ENCODE results near the gene CDADC1.

The CDADC1 gene

GRCh38 chr13:49302817-49303216 is 55.1 kb downstream of the CDADC1 start:
- Histone ChIP-seq H3K27ac (ENCODE audit: low read depth, low read length) (no peak overlapping the region), H3K9ac (ENCODE audit: low read length) (no peak overlapping the region), H2AFZ (ENCODE audit: low read depth, low read length, severe bottlenecking) (no peak overlapping the region)

DNA sequence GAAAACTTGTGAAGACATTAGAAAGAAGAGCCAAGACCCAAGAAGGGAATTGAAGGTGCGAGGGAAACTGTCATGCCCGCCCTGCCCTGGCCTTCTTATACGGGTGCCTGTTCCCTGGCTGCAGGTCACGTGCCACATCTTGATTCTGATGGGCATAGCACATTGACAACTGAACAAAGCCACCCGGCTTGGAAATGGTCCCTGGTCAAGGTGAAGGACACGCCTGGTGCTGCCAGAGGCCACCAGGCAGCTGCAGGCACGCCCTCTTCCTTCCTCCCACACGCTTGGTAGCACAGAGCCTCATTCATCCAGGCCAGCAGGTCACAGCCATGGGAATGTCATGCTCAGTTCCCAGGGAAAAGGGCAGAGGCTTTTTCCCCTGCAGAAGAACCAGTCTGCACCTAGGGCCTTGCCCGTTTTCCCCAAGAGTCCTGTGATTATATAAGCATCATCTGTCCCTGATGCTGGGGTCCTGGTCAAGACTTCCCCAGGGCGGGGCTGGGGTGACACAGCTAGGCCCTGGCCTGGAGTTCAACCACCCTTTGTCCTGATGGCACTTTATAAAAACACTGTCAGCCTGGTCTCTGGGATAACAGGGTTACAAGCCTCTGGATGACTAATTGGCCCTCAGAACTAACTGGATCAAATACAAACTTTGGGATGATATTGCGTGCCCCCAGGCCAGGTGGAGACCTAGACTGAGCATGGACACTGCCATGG is 56.0 kb downstream of the CDADC1 start:
- H3K4me2 ChIP-seq (ENCODE audit: low read depth, low read length, poor library complexity, severe bottlenecking): no peak overlapping the region
- H3K9me2 ChIP-seq (replicated peaks; ENCODE audit: insufficient read depth, low read length): no peaks in the 10 kb centered on the region
- no peaks in the 10 kb centered on the region for H3F3A ChIP-seq (ENCODE audit: insufficient read depth)
- H2AFZ ChIP-seq (ENCODE audit: low read depth, low read length, severe bottlenecking): no peak overlapping the region
- no peaks in the 10 kb centered on the region for H3K27me3 ChIP-seq (ENCODE audit: low read length)
- H3K79me2 ChIP-seq (ENCODE audit: insufficient read depth, low read length): no peaks in the 10 kb centered on the region
- no peak overlapping the region for H3K27ac ChIP-seq (ENCODE audit: low read depth, low read length)
- H3K9ac ChIP-seq (ENCODE audit: low read length): no peak overlapping the region
- H4K20me1 ChIP-seq (ENCODE audit: low read depth, low read length): no peaks in the 10 kb centered on the region
- H3K4me3 ChIP-seq (ENCODE audit: insufficient read depth, low read length, poor library complexity, severe bottlenecking): no peak overlapping the region
- TF ChIP-seq, protein P1, sequence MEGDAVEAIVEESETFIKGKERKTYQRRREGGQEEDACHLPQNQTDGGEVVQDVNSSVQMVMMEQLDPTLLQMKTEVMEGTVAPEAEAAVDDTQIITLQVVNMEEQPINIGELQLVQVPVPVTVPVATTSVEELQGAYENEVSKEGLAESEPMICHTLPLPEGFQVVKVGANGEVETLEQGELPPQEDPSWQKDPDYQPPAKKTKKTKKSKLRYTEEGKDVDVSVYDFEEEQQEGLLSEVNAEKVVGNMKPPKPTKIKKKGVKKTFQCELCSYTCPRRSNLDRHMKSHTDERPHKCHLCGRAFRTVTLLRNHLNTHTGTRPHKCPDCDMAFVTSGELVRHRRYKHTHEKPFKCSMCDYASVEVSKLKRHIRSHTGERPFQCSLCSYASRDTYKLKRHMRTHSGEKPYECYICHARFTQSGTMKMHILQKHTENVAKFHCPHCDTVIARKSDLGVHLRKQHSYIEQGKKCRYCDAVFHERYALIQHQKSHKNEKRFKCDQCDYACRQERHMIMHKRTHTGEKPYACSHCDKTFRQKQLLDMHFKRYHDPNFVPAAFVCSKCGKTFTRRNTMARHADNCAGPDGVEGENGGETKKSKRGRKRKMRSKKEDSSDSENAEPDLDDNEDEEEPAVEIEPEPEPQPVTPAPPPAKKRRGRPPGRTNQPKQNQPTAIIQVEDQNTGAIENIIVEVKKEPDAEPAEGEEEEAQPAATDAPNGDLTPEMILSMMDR (IDR thresholded peaks at IDR 0.05; ENCODE audit: insufficient read depth, low read length, poor library complexity, severe bottlenecking): no peak
- TF ChIP-seq EZH2phosphoT487 (conservative IDR thresholded peaks at IDR 0.05; ENCODE audit: low read length): no peak
- no peaks in the 10 kb centered on the region for H3K9me3 ChIP-seq (ENCODE audit: insufficient read depth, low read length)
- H3K36me3 ChIP-seq (ENCODE audit: low read length): no peaks in the 10 kb centered on the region

More at GRCh38 chr13:49302817-49303216, 55.1 kb downstream of the CDADC1 start:
- no peaks in the 10 kb centered on the region for H3K9me3 ChIP-seq (ENCODE audit: insufficient read depth, low read length)
- H3K9me2 ChIP-seq (replicated peaks; ENCODE audit: insufficient read depth, low read length): no peaks in the 10 kb centered on the region
- TF ChIP-seq EZH2phosphoT487 (conservative IDR thresholded peaks at IDR 0.05; ENCODE audit: low read length): no peak
- TF ChIP-seq, protein P1 (IDR thresholded peaks at IDR 0.05; ENCODE audit: insufficient read depth, low read length, poor library complexity, severe bottlenecking): no peak
- H3K36me3 ChIP-seq (ENCODE audit: low read length): no peaks in the 10 kb centered on the region
- no peaks in the 10 kb centered on the region for H3K27me3 ChIP-seq (ENCODE audit: low read length)
- H3K4me3 ChIP-seq (ENCODE audit: insufficient read depth, low read length, poor library complexity, severe bottlenecking): no peak overlapping the region
- no peak overlapping the region for H3K4me2 ChIP-seq (ENCODE audit: low read depth, low read length, poor library complexity, severe bottlenecking)
- H3K79me2 ChIP-seq (ENCODE audit: insufficient read depth, low read length): no peaks in the 10 kb centered on the region
- no peaks in the 10 kb centered on the region for H3F3A ChIP-seq (ENCODE audit: insufficient read depth)
- no peaks in the 10 kb centered on the region for H4K20me1 ChIP-seq (ENCODE audit: low read depth, low read length)

GRCh38 chr13:49304356-49304755 is 56.6 kb downstream of the CDADC1 start:
- H3F3A ChIP-seq (ENCODE audit: insufficient read depth): no peaks in the 10 kb centered on the region
- H3K4me3 ChIP-seq (ENCODE audit: insufficient read depth, low read length, poor library complexity, severe bottlenecking): no peak overlapping the region
- H3K4me2 ChIP-seq (ENCODE audit: low read depth, low read length, poor library complexity, severe bottlenecking): no peak overlapping the region
- no peaks in the 10 kb centered on the region for H3K9me2 ChIP-seq (replicated peaks; ENCODE audit: insufficient read depth, low read length)
- H3K9me3 ChIP-seq (ENCODE audit: insufficient read depth, low read length): no peaks in the 10 kb centered on the region
- no peaks in the 10 kb centered on the region for H3K79me2 ChIP-seq (ENCODE audit: insufficient read depth, low read length)
- H4K20me1 ChIP-seq (ENCODE audit: low read depth, low read length): no peaks in the 10 kb centered on the region
- no peak overlapping the region for H3K9ac ChIP-seq (ENCODE audit: low read length)
- no peak overlapping the region for H2AFZ ChIP-seq (ENCODE audit: low read depth, low read length, severe bottlenecking)
- no peak overlapping the region for H3K27ac ChIP-seq (ENCODE audit: low read depth, low read length)
- H3K27me3 ChIP-seq (ENCODE audit: low read length): no peaks in the 10 kb centered on the region
- no peaks in the 10 kb centered on the region for H3K36me3 ChIP-seq (ENCODE audit: low read length)
- TF ChIP-seq, protein P1 (IDR thresholded peaks at IDR 0.05; ENCODE audit: insufficient read depth, low read length, poor library complexity, severe bottlenecking): no peak
- no peak for TF ChIP-seq EZH2phosphoT487 (conservative IDR thresholded peaks at IDR 0.05; ENCODE audit: low read length)
